ENCODE measurements around the gene ZNF324. TPM values are rescaled to one million over a fixed set of nuclear protein-coding genes. Genes with fewer than 3 reads are reported as not detected.

Gene ZNF324
- 23.3 TPM for total RNA-seq

GRCh38 chr19:58466760-58467589 is at the start of gene ZNF324:
Gene ZNF324, plus strand, starts transcription at chr19:58467080. Its CDS starts 2,106 bp downstream, at chr19:58469186.

GRCh38 chr19:58439576-58440554 is 27.0 kb upstream of the ZNF324 start, which contains the start of gene ZNF132:
Gene ZNF132, minus strand, starts transcription at chr19:58440153. Its CDS starts 332 bp downstream, at chr19:58439821.

GRCh38 chr19:58451358-58452101 is 15.3 kb upstream of the ZNF324 start, which contains the start of gene ZNF324B:
Gene ZNF324B, plus strand, starts transcription at chr19:58451622. Its CDS starts 2,080 bp downstream, at chr19:58453702.

GRCh38 chr19:58475714-58476497 is 9.0 kb downstream of the ZNF324 start, which contains the start of gene ZNF446:
Gene ZNF446, plus strand, starts transcription at chr19:58476352. Its CDS starts 867 bp downstream, at chr19:58477219.

GRCh38 chr19:58511353-58512208 is 44.7 kb downstream of the ZNF324 start, which contains the start of gene SLC27A5:
Gene SLC27A5, minus strand, starts transcription at chr19:58511992. Its CDS starts 37 bp downstream, at chr19:58511955.

GRCh38 chr19:58519355-58520256 is 52.7 kb downstream of the ZNF324 start, which contains the start of gene ZBTB45:
Gene ZBTB45, minus strand, starts transcription at chr19:58519810. Its CDS starts 2,137 bp downstream, at chr19:58517673.

Small RNA genes within 50 kb of the gene (small RNA-seq; reads per million reads assigned to genes)
- not detected for gene RN7SL693P
- not detected for gene RNU6-1337P

Other genes starting within 250 kb of the ZNF324 start
- 62.3 TPM for gene ZNF544, start 238.2 kb upstream of the ZNF324 start, total RNA-seq
- gene ZNF8, start 188.1 kb upstream of the ZNF324 start, total RNA-seq: 14.1 TPM
- gene ERVK3-1, start 161.7 kb upstream of the ZNF324 start, total RNA-seq: 27.9 TPM
- gene ZSCAN22, start 140.1 kb upstream of the ZNF324 start, total RNA-seq: 2.5 TPM
- gene A1BG, start 113.6 kb upstream of the ZNF324 start, total RNA-seq: 1.2 TPM
- gene ZNF497, start 104.3 kb upstream of the ZNF324 start, total RNA-seq: 6.2 TPM
- 1.2 TPM for gene ZNF837, start 86.0 kb upstream of the ZNF324 start, total RNA-seq
- gene RPS5, start 79.8 kb upstream of the ZNF324 start, total RNA-seq: 1,092 TPM
- gene RNF225, start 71.4 kb upstream of the ZNF324 start, total RNA-seq: not detected
- gene ZNF584, start 58.4 kb upstream of the ZNF324 start, total RNA-seq: 21.0 TPM
- 14.1 TPM for gene ZNF132, start 26.9 kb upstream of the ZNF324 start, total RNA-seq
- gene ZNF324B, start 15.5 kb upstream of the ZNF324 start, total RNA-seq: 17.5 TPM
- 8.8 TPM for gene ZNF446, start 9.3 kb downstream of the ZNF324 start, total RNA-seq
- gene SLC27A5, start 44.9 kb downstream of the ZNF324 start, total RNA-seq: 9.5 TPM
- 8.8 TPM for gene ZBTB45, start 52.7 kb downstream of the ZNF324 start, total RNA-seq
- gene TRIM28, start 77.0 kb downstream of the ZNF324 start, total RNA-seq: 233 TPM
- gene CHMP2A, start 88.0 kb downstream of the ZNF324 start, total RNA-seq: 68.5 TPM
- 75.2 TPM for gene UBE2M, start 91.5 kb downstream of the ZNF324 start, total RNA-seq
- 15.9 TPM for gene MZF1, start 106.3 kb downstream of the ZNF324 start, total RNA-seq